SU-DHL-6 (cell line): ENCODE results near the gene TM4SF20.

Experiments used
- H2AFZ ChIP-seq: fragments of 200-600 bp; sonication (generic); 2 replicates; pipeline ENCODE4 v1.6.1; 2014; ENCODE audit warnings: low read depth, mild to moderate bottlenecking, moderate library complexity, mixed read lengths, antibody characterized with exemption, low read length; ENCODE audit not compliant: severe bottlenecking
- H3F3A ChIP-seq: fragments of 200-600 bp; shearing (Covaris generic); 2 replicates; pipeline ENCODE4 v1.6.0; 2016; ENCODE audit warnings: antibody characterized with exemption, mild to moderate bottlenecking; ENCODE audit not compliant: insufficient read depth
- H3K27ac ChIP-seq: fragments of 200-600 bp; sonication (generic); 2 replicates; pipeline ENCODE4 v1.5.1; 2016; ENCODE audit warnings: low read depth, mild to moderate bottlenecking, low read length, moderate library complexity, mixed read lengths
- H3K27me3 ChIP-seq: fragments of 200-600 bp; sonication (generic), shearing (Covaris generic); 2 replicates; pipeline ENCODE4 v1.6.0; 2014; ENCODE audit warnings: mild to moderate bottlenecking, low read length
- H3K36me3 ChIP-seq: fragments of 200-600 bp; sonication (generic); 2 replicates; pipeline ENCODE4 v1.6.1; 2014; ENCODE audit warnings: mild to moderate bottlenecking, low read length, mixed read lengths
- H3K4me2 ChIP-seq: fragments of 300-600, 200-600 bp; shearing (Covaris generic), sonication (generic); 2 replicates; pipeline ENCODE4 v1.6.0; 2014; ENCODE audit warnings: low read length, low read depth, mild to moderate bottlenecking; ENCODE audit not compliant: poor library complexity, severe bottlenecking
- H3K4me3 ChIP-seq: fragments of 200-600 bp; sonication (generic); 2 replicates; pipeline ENCODE4 v1.5.1; 2014; ENCODE audit warnings: antibody characterized with exemption, low read length, mild to moderate bottlenecking, mixed read lengths; ENCODE audit not compliant: insufficient read depth, poor library complexity, severe bottlenecking
- H3K79me2 ChIP-seq: fragments of 200-600 bp; sonication (generic); 2 replicates; pipeline ENCODE4 v1.6.1; 2014; ENCODE audit warnings: mild to moderate bottlenecking, low read length, moderate library complexity; ENCODE audit not compliant: insufficient read depth
- H3K9ac ChIP-seq: fragments of 200-600 bp; sonication (generic); 2 replicates; pipeline ENCODE4 v1.7.0; 2014; ENCODE audit warnings: mild to moderate bottlenecking, low read length
- H3K9me2 ChIP-seq: fragments of 200-600 bp; sonication (generic); replicated peaks from 2 replicates; pipeline ENCODE4 v1.6.1; 2014; ENCODE audit warnings: low read length; ENCODE audit not compliant: insufficient read depth
- H3K9me3 ChIP-seq: fragments of 200-600 bp; sonication (generic); 2 replicates; pipeline ENCODE4 v1.6.1; 2014; ENCODE audit warnings: low read length, mixed read lengths; ENCODE audit not compliant: insufficient read depth
- H4K20me1 ChIP-seq: fragments of 200-600 bp; sonication (generic); 2 replicates; pipeline ENCODE4 v1.6.1; 2014; ENCODE audit warnings: low read depth, mild to moderate bottlenecking, antibody characterized with exemption, low read length, moderate library complexity, mixed read lengths
- CTCF ChIP-seq: fragments of 200-600 bp; sonication (generic); IDR thresholded peaks from one replicate; pipeline ENCODE4 v1.5.1; 2017; ENCODE audit warnings: antibody characterized with exemption, mild to moderate bottlenecking, low read length, moderate library complexity; ENCODE audit not compliant: insufficient read depth, poor library complexity, severe bottlenecking
- EZH2phosphoT487 ChIP-seq: fragments of 200-600 bp; sonication (generic), shearing (Covaris generic); conservative IDR thresholded peaks from 2 replicates; pipeline ENCODE4 v1.6.1; 2018; ENCODE audit warnings: mild to moderate bottlenecking, antibody characterized with exemption, low read length, moderate library complexity, mixed read lengths

The TM4SF20 gene

GRCh38 chr2:227395556-227395955 is 16.4 kb upstream of the TM4SF20 start:
- Histone ChIP-seq H2AFZ (no peak overlapping the region), H3F3A (no peaks in the 10 kb centered on the region), H3K27ac (no peak overlapping the region), H3K36me3 (no peaks in the 10 kb centered on the region), H4K20me1 (no peaks in the 10 kb centered on the region), H3K4me3 (no peak overlapping the region), H3K4me2 (no peak overlapping the region), H3K27me3 (no peaks in the 10 kb centered on the region), H3K9ac (no peak overlapping the region), H3K9me2 (no peaks in the 10 kb centered on the region), H3K9me3 (no peaks in the 10 kb centered on the region), H3K79me2 (no peaks in the 10 kb centered on the region)
- TF ChIP-seq CTCF (no peak), EZH2phosphoT487 (no peak)

- Histone ChIP-seq H3K4me2 (no peak overlapping the region), H3K27ac (no peak overlapping the region)
- TF ChIP-seq EZH2phosphoT487 (no peak), CTCF (no peak)
Measured at GRCh38 chr2:227394401-227394800, 15.3 kb upstream of the TM4SF20 start.

GRCh38 chr2:227390468-227391256 is 11.6 kb upstream of the TM4SF20 start:
- H3K27me3 ChIP-seq: no peaks in the 10 kb centered on the region
- no peaks in the 10 kb centered on the region for H3K79me2 ChIP-seq
- H3K4me2 ChIP-seq: no peak overlapping the region
- H3F3A ChIP-seq: no peaks in the 10 kb centered on the region
- no peaks in the 10 kb centered on the region for H3K9me3 ChIP-seq
- no peaks in the 10 kb centered on the region for H4K20me1 ChIP-seq
- no peak overlapping the region for H3K4me3 ChIP-seq
- no peaks in the 10 kb centered on the region for H3K36me3 ChIP-seq
- no peak overlapping the region for H3K27ac ChIP-seq
- TF ChIP-seq CTCF (no peak), EZH2phosphoT487 (no peak)
- H2AFZ ChIP-seq: no peak overlapping the region
- no peaks in the 10 kb centered on the region for H3K9me2 ChIP-seq
- H3K9ac ChIP-seq: no peak overlapping the region

More at GRCh38 chr2:227394401-227394800, 15.3 kb upstream of the TM4SF20 start:
- Histone ChIP-seq H3K9me2 (no peaks in the 10 kb centered on the region), H3K9me3 (no peaks in the 10 kb centered on the region), H4K20me1 (no peaks in the 10 kb centered on the region), H3K9ac (no peak overlapping the region), H3K36me3 (no peaks in the 10 kb centered on the region), H2AFZ (no peak overlapping the region), H3K27me3 (no peaks in the 10 kb centered on the region), H3F3A (no peaks in the 10 kb centered on the region), H3K4me3 (no peak overlapping the region), H3K79me2 (no peaks in the 10 kb centered on the region)
